Astrocyte (in vitro differentiated cells and primary cell): ENCODE results near the gene EXD3. TPM values are rescaled to one million over a fixed set of nuclear protein-coding genes. Genes with fewer than 3 reads are reported as not detected.

Experiments
- DNase-seq: peaks from one replicate; pipeline ENCODE4 v3.0.0-alpha.2; 2010; ENCODE audit warnings: low read depth
- FAIRE-seq: peaks from 2 replicates; lab custom pipeline; 2011; peaks lifted over from hg19 to GRCh38; lab: Jason Lieb, UNC
- H2AFZ ChIP-seq: 2 replicates; pipeline ENCODE4 v1.6.0; 2012; ENCODE audit warnings: low read depth, low read length, inconsistent platforms
- H3K27ac ChIP-seq: 2 replicates; pipeline ENCODE4 v1.5.1; 2011; ENCODE audit warnings: low read depth, low read length, inconsistent platforms
- H3K27me3 ChIP-seq: 2 replicates; pipeline ENCODE4 v1.6.0; 2011; ENCODE audit warnings: low read length, inconsistent platforms; ENCODE audit not compliant: insufficient read depth
- H3K36me3 ChIP-seq: 2 replicates; pipeline ENCODE4 v1.5.1; 2011; ENCODE audit warnings: low read length, inconsistent platforms; ENCODE audit not compliant: insufficient read depth
- H3K4me1 ChIP-seq: 2 replicates; pipeline ENCODE4 v1.5.1; 2011; ENCODE audit warnings: low read length, inconsistent platforms; ENCODE audit not compliant: insufficient read depth
- H3K4me2 ChIP-seq: 2 replicates; pipeline ENCODE4 v1.6.0; 2012; ENCODE audit warnings: low read length, inconsistent platforms
- H3K4me3 ChIP-seq: 2 replicates; pipeline ENCODE4 v1.5.1; 2011; ENCODE audit warnings: low read depth, mild to moderate bottlenecking, low read length, inconsistent platforms; ENCODE audit not compliant: insufficient read depth
- H3K79me2 ChIP-seq: 2 replicates; pipeline ENCODE4 v1.6.0; 2012; ENCODE audit warnings: mild to moderate bottlenecking, low read length, inconsistent platforms; ENCODE audit not compliant: insufficient read depth
- H3K9ac ChIP-seq: 2 replicates; pipeline ENCODE4 v1.6.0; 2012; ENCODE audit warnings: mild to moderate bottlenecking, low read length, inconsistent platforms
- H3K9me3 ChIP-seq: 2 replicates; pipeline ENCODE4 v1.5.1; 2012; ENCODE audit warnings: low read depth, mild to moderate bottlenecking, low read length, inconsistent platforms; ENCODE audit not compliant: insufficient read depth
- H4K20me1 ChIP-seq: 2 replicates; pipeline ENCODE4 v1.6.0; 2012; ENCODE audit warnings: low read length, inconsistent platforms; ENCODE audit not compliant: insufficient read depth
- H3K27ac Mint-ChIP-seq: one replicate; pipeline ENCODE4 v1.8.0; 2021; ENCODE audit warnings: mild to moderate bottlenecking, mixed read lengths; ENCODE audit not compliant: unreplicated experiment
- H3K27me3 Mint-ChIP-seq: one replicate; pipeline ENCODE4 v1.8.0; 2021; ENCODE audit warnings: low read depth, mixed read lengths; ENCODE audit not compliant: unreplicated experiment
- H3K36me3 Mint-ChIP-seq: one replicate; pipeline ENCODE4 v1.8.0; 2021; ENCODE audit warnings: low read depth, mixed read lengths; ENCODE audit not compliant: unreplicated experiment
- H3K4me1 Mint-ChIP-seq: one replicate; pipeline ENCODE4 v1.8.0; 2021; ENCODE audit warnings: low read depth, mixed read lengths; ENCODE audit not compliant: unreplicated experiment
- H3K4me3 Mint-ChIP-seq: one replicate; pipeline ENCODE4 v1.8.0; 2021; ENCODE audit warnings: mild to moderate bottlenecking, moderate library complexity, mixed read lengths; ENCODE audit not compliant: unreplicated experiment
- H3K9me3 Mint-ChIP-seq: one replicate; pipeline ENCODE4 v1.8.0; 2021; ENCODE audit warnings: mild to moderate bottlenecking, mixed read lengths; ENCODE audit not compliant: unreplicated experiment
- CTCF ChIP-seq: IDR thresholded peaks from 2 replicates; pipeline ENCODE4 v1.5.1; 2011; ENCODE audit warnings: low read depth, mild to moderate bottlenecking, inconsistent platforms, low read length, moderate library complexity; ENCODE audit not compliant: insufficient read depth
- EZH2 ChIP-seq: IDR thresholded peaks from 2 replicates; pipeline ENCODE4 v1.6.1; 2012; ENCODE audit warnings: mild to moderate bottlenecking, low read length, inconsistent platforms; ENCODE audit not compliant: insufficient read depth
- total RNA-seq: library from RNA; stranded (reverse); gene quantifications from 2 replicates; pipeline ENCODE4 v1.2.1, GENCODE V29; 2021

EXD3 gene
- total RNA-seq, 1 donor from 2014 or later = 8.5 TPM

GRCh38 chr9:137266585-137267453 is 156.1 kb downstream of the EXD3 start:
- H4K20me1 ChIP-seq = peaks cover 34% of the 10 kb centered on the region
- no peak overlapping the region for H3K4me3 ChIP-seq
- peaks cover 16% of the 10 kb centered on the region for H3K36me3 Mint-ChIP-seq
- H3K36me3 ChIP-seq = peaks cover 15% of the 10 kb centered on the region
- H3K9ac ChIP-seq = no peak overlapping the region
- H3K4me1 Mint-ChIP-seq = peaks cover 8% of the 10 kb centered on the region
- no peak overlapping the region for H3K4me2 ChIP-seq
- H3K27me3 Mint-ChIP-seq = no peaks in the 10 kb centered on the region
- no peak for FAIRE-seq
- peaks cover 4% of the 10 kb centered on the region for H3K4me1 ChIP-seq
- no peak overlapping the region for H3K4me3 Mint-ChIP-seq
- H3K79me2 ChIP-seq = peaks cover 23% of the 10 kb centered on the region
- H3K27ac Mint-ChIP-seq = no peak overlapping the region
- TF ChIP-seq EZH2 (no peak), CTCF (no peak)
- no peaks in the 10 kb centered on the region for H3K9me3 Mint-ChIP-seq
- H2AFZ ChIP-seq = no peak overlapping the region
- DNase-seq = no peak
- H3K27ac ChIP-seq = no peak overlapping the region
- no peaks in the 10 kb centered on the region for H3K27me3 ChIP-seq
- no peaks in the 10 kb centered on the region for H3K9me3 ChIP-seq

GRCh38 chr9:137266162-137266527 is 156.8 kb downstream of the EXD3 start:
- no peak overlapping the region for H3K4me3 ChIP-seq
- H2AFZ ChIP-seq = no peak overlapping the region
- peaks cover 23% of the 10 kb centered on the region for H3K79me2 ChIP-seq
- peaks cover 15% of the 10 kb centered on the region for H3K36me3 ChIP-seq
- Mint-ChIP-seq H3K27me3 (no peaks in the 10 kb centered on the region), H3K4me3 (no peak overlapping the region), H3K36me3 (peaks cover 16% of the 10 kb centered on the region), H3K27ac (no peak overlapping the region), H3K4me1 (peaks cover 6% of the 10 kb centered on the region), H3K9me3 (no peaks in the 10 kb centered on the region)
- FAIRE-seq = no peak
- no peak for TF ChIP-seq CTCF
- TF ChIP-seq EZH2 = no peak
- no peaks in the 10 kb centered on the region for H3K27me3 ChIP-seq
- no peak overlapping the region for H3K4me2 ChIP-seq
- peaks cover 29% of the 10 kb centered on the region for H4K20me1 ChIP-seq
- DNase-seq = no peak
- H3K9me3 ChIP-seq = no peaks in the 10 kb centered on the region
- H3K4me1 ChIP-seq = peaks cover 4% of the 10 kb centered on the region
- no peak overlapping the region for H3K9ac ChIP-seq
- H3K27ac ChIP-seq = no peak overlapping the region
